Measurements from ENCODE around the gene TMA7. TPM values are rescaled to one million over a fixed set of nuclear protein-coding genes. Genes with fewer than 3 reads are reported as not detected.

TMA7 gene
- total RNA-seq, 2 experiments from 2014 or later: 219 to 298 TPM

GRCh38 chr3:48429317-48429959 lies 10.6 kb upstream of the TMA7 start:
- CTCF ChIA-PET: interaction anchor here (0.6 to 2.3 kb wide), 5 partner anchors 10 to 192 kb away, joined by 3 to 9 read pairs (median 3); partner anchors contain the start of genes CCDC51, TMA7 and UQCRC1
- Mint-ChIP-seq H3K4me3 (peak overlapping the region; percentile 68), H3K27me3 (peaks cover 20% of the 10 kb centered on the region), H3K27ac (no peak overlapping the region), H3K9me3 (ENCODE audit: low read depth) (no peaks in the 10 kb centered on the region), H3K36me3 (peaks cover 9% of the 10 kb centered on the region), H3K4me1 (peaks cover 16% of the 10 kb centered on the region)
- peak; percentile 56 for DNase-seq
- ATAC-seq: peak; percentile 82

- peaks cover 16% of the 10 kb centered on the region for H3K4me1 Mint-ChIP-seq
- CTCF ChIA-PET: interaction anchor here (0.6 to 2.3 kb wide), 5 partner anchors 10 to 193 kb away, joined by 3 to 9 read pairs (median 3); partner anchors contain the start of genes CCDC51, TMA7 and UQCRC1
- DNase-seq: no peak
- H3K36me3 Mint-ChIP-seq: peaks cover 9% of the 10 kb centered on the region
- H3K27ac Mint-ChIP-seq: no peak within 1 kb of the TSS
- no peaks in the 10 kb centered on the region for H3K9me3 Mint-ChIP-seq (ENCODE audit: low read depth)
- H3K4me3 Mint-ChIP-seq: peak within 1 kb of the TSS; percentile 68
- H3K27me3 Mint-ChIP-seq: peaks cover 20% of the 10 kb centered on the region
- peak; percentile 6 for ATAC-seq
Measured at GRCh38 chr3:48429960-48430707, 9.9 kb upstream of the TMA7 start, which contains the start of gene PLXNB1. TSS of gene PLXNB1 (minus strand) at chr3:48430086. CDS start at chr3:48424611, 5,475 bp downstream.

GRCh38 chr3:48430708-48431101 lies 9.4 kb upstream of the TMA7 start:
- Mint-ChIP-seq H3K4me3 (peak overlapping the region; percentile 68), H3K36me3 (peaks cover 9% of the 10 kb centered on the region), H3K27ac (no peak overlapping the region), H3K27me3 (peaks cover 20% of the 10 kb centered on the region), H3K4me1 (peaks cover 16% of the 10 kb centered on the region), H3K9me3 (ENCODE audit: low read depth) (no peaks in the 10 kb centered on the region)
- DNase-seq (no peak), ATAC-seq (no peak)
- CTCF ChIA-PET: interaction anchor here (0.8 to 2.3 kb wide), 4 partner anchors 9 to 193 kb away, joined by 3 to 9 read pairs (median 4); partner anchors contain the start of genes CCDC51 and TMA7

GRCh38 chr3:48431224-48432029 lies 8.6 kb upstream of the TMA7 start:
- Mint-ChIP-seq H3K4me3 (peak overlapping the region; percentile 68), H3K27me3 (peaks cover 20% of the 10 kb centered on the region), H3K27ac (no peak overlapping the region), H3K9me3 (ENCODE audit: low read depth) (no peaks in the 10 kb centered on the region), H3K4me1 (peaks cover 16% of the 10 kb centered on the region), H3K36me3 (peaks cover 9% of the 10 kb centered on the region)
- no peak for DNase-seq
- ATAC-seq: no peak
- CTCF ChIA-PET: interaction anchor here (0.8 to 6.3 kb wide), 3 partner anchors 20 to 138 kb away, joined by 3 to 176 read pairs (median 9); partner anchors contain the start of gene ATRIP

- H3K27me3 Mint-ChIP-seq: peaks cover 11% of the 10 kb centered on the region
- no peak overlapping the region for H3K27ac Mint-ChIP-seq
- H3K9me3 Mint-ChIP-seq (ENCODE audit: low read depth): no peaks in the 10 kb centered on the region
- H3K4me1 Mint-ChIP-seq: peaks cover 18% of the 10 kb centered on the region
- CTCF ChIA-PET: interaction anchor here (1.0 to 6.3 kb wide), 14 partner anchors 9 to 241 kb away, joined by 3 to 176 read pairs (median 6); partner anchors contain the start of genes ATRIP and PFKFB4
- ATAC-seq (no peak), DNase-seq (no peak)
- no peak overlapping the region for H3K4me3 Mint-ChIP-seq
- H3K36me3 Mint-ChIP-seq: peaks cover 9% of the 10 kb centered on the region
Measured at GRCh38 chr3:48432411-48433371, 7.4 kb upstream of the TMA7 start.

- peaks cover 26% of the 10 kb centered on the region for H3K4me1 Mint-ChIP-seq
Measured at GRCh38 chr3:48433472-48434118, 6.5 kb upstream of the TMA7 start.

GRCh38 chr3:48434591-48435222 lies 5.3 kb upstream of the TMA7 start:
- Mint-ChIP-seq H3K9me3 (ENCODE audit: low read depth) (no peaks in the 10 kb centered on the region), H3K27me3 (peaks cover 2% of the 10 kb centered on the region), H3K4me3 (no peak overlapping the region), H3K4me1 (peaks cover 34% of the 10 kb centered on the region), H3K27ac (no peak overlapping the region), H3K36me3 (peaks cover 10% of the 10 kb centered on the region)
- CTCF ChIA-PET: interaction anchor here (0.7 to 6.3 kb wide), 11 partner anchors 16 to 202 kb away, joined by 3 to 176 read pairs (median 31); partner anchors contain the start of genes ATRIP, NME6 and SHISA5
- ATAC-seq (no peak), DNase-seq (no peak)

More at GRCh38 chr3:48433472-48434118, 6.5 kb upstream of the TMA7 start:
- no peak overlapping the region for H3K27ac Mint-ChIP-seq
- CTCF ChIA-PET: interaction anchor here (0.7 to 6.3 kb wide), 17 partner anchors 15 to 242 kb away, joined by 3 to 176 read pairs (median 5); partner anchors contain the start of genes ATRIP, NME6 and PFKFB4
- H3K27me3 Mint-ChIP-seq: peaks cover 2% of the 10 kb centered on the region
- H3K36me3 Mint-ChIP-seq: peaks cover 9% of the 10 kb centered on the region
- no peak overlapping the region for H3K4me3 Mint-ChIP-seq
- DNase-seq (no peak), ATAC-seq (no peak)
- no peaks in the 10 kb centered on the region for H3K9me3 Mint-ChIP-seq (ENCODE audit: low read depth)

GRCh38 chr3:48435223-48435595 lies 4.8 kb upstream of the TMA7 start:
- peaks cover 37% of the 10 kb centered on the region for H3K4me1 Mint-ChIP-seq
- H3K27me3 Mint-ChIP-seq: no peaks in the 10 kb centered on the region
- no peak overlapping the region for H3K27ac Mint-ChIP-seq
- H3K4me3 Mint-ChIP-seq: no peak overlapping the region
- no peak for DNase-seq
- CTCF ChIA-PET: interaction anchor here (0.6 to 6.3 kb wide), 51 partner anchors 7 to 268 kb away, joined by 3 to 176 read pairs (median 9); partner anchors contain the start of genes ATRIP, NME6, PFKFB4 and SHISA5
- H3K9me3 Mint-ChIP-seq (ENCODE audit: low read depth): no peaks in the 10 kb centered on the region
- no peak for ATAC-seq
- H3K36me3 Mint-ChIP-seq: peaks cover 12% of the 10 kb centered on the region

- no peak overlapping the region for H3K4me3 Mint-ChIP-seq
- ATAC-seq: peak; percentile 38
- H3K27ac Mint-ChIP-seq: no peak overlapping the region
Measured at GRCh38 chr3:48435774-48436476, 4.1 kb upstream of the TMA7 start.

GRCh38 chr3:48436477-48436787 lies 3.6 kb upstream of the TMA7 start:
- DNase-seq (no peak), ATAC-seq (no peak)
- CTCF ChIA-PET: interaction anchor here (0.6 to 6.3 kb wide), 94 partner anchors 9 to 820 kb away, joined by 3 to 176 read pairs (median 6); partner anchors contain the start of genes ATRIP, CDC25A, IP6K2 and NME6
- H3K36me3 Mint-ChIP-seq: peaks cover 16% of the 10 kb centered on the region
- no peaks in the 10 kb centered on the region for H3K27me3 Mint-ChIP-seq
- H3K4me3 Mint-ChIP-seq: no peak overlapping the region
- H3K4me1 Mint-ChIP-seq: peaks cover 34% of the 10 kb centered on the region
- H3K27ac Mint-ChIP-seq: no peak overlapping the region
- no peaks in the 10 kb centered on the region for H3K9me3 Mint-ChIP-seq (ENCODE audit: low read depth)

More at GRCh38 chr3:48435774-48436476, 4.1 kb upstream of the TMA7 start:
- Mint-ChIP-seq H3K27me3 (no peaks in the 10 kb centered on the region), H3K9me3 (ENCODE audit: low read depth) (no peaks in the 10 kb centered on the region), H3K4me1 (peaks cover 34% of the 10 kb centered on the region), H3K36me3 (peaks cover 16% of the 10 kb centered on the region)
- CTCF ChIA-PET: interaction anchor here (0.6 to 6.3 kb wide), 97 partner anchors 8 to 820 kb away, joined by 3 to 176 read pairs (median 6); partner anchors contain the start of genes ATRIP, CDC25A, IP6K2 and NME6
- DNase-seq: peak; percentile 90
